Suppressor macrophage (primary cell): ENCODE results near the gene C17orf75.
"Not testable (repeated sequence)": the region's sequence is repeated elsewhere in the genome, so short reads cannot be mapped to it uniquely, and the experiment has no call there.

Experiments
- DNase-seq, 4 experiments: peaks; one replicate each; pipeline ENCODE4 v3.0.0-alpha.2; 2020 to 2022
- total RNA-seq, 17 experiments: gene quantifications; one replicate each; lab custom pipeline; 2026; ENCODE audit warnings: mixed read lengths in 6 of 17, inconsistent platforms in 3 of 17; lab: John Stamatoyannopoulos, UW

The C17orf75 gene
- total RNA-seq, result 0.97 to 10.0 (median 6.2) reads per million in 17 experiments

GRCh38 chr17:32341857-32342602, at the start of gene C17orf75:
C17orf75 (minus strand) TSS chr17:32342173; CDS start chr17:32342139, 34 bp downstream.
- DNase-seq, result peak; percentile 65 to 82 (median 72)

GRCh38 chr17:32388613-32389459, 46.9 kb upstream of the C17orf75 start:
- peak in 2 of 4 experiments; percentile 5 to 15 for DNase-seq

- DNase-seq, result not testable (repeated sequence)
Measured at GRCh38 chr17:32388128-32388527, 46.2 kb upstream of the C17orf75 start.

GRCh38 chr17:32386844-32387243, 44.9 kb upstream of the C17orf75 start:
- DNase-seq, result no peak

- no peak for DNase-seq
Measured at GRCh38 chr17:32385971-32386370, 44.0 kb upstream of the C17orf75 start.

- DNase-seq, result peak in 1 of 4 experiments; percentile 22
Measured at GRCh38 chr17:32385121-32385520, 43.1 kb upstream of the C17orf75 start.

GRCh38 chr17:32383926-32384434, 42.0 kb upstream of the C17orf75 start:
- no peak for DNase-seq

- DNase-seq, result no peak
Measured at GRCh38 chr17:32382526-32383223, 40.7 kb upstream of the C17orf75 start.

- DNase-seq, result no peak
Measured at GRCh38 chr17:32370426-32370825, 28.5 kb upstream of the C17orf75 start.

- DNase-seq, result no peak
Measured at GRCh38 chr17:32361270-32361669, 19.3 kb upstream of the C17orf75 start.

GRCh38 chr17:32357615-32358014, 15.6 kb upstream of the C17orf75 start:
- DNase-seq, result no peak

- no peak for DNase-seq
Measured at GRCh38 chr17:32356750-32357149, 14.8 kb upstream of the C17orf75 start.

- DNase-seq, result no peak
Measured at GRCh38 chr17:32356378-32356743, 14.4 kb upstream of the C17orf75 start.

- no peak for DNase-seq
Measured at GRCh38 chr17:32355649-32356377, 13.8 kb upstream of the C17orf75 start.

- not testable (repeated sequence) for DNase-seq
Measured at GRCh38 chr17:32352734-32353133, 10.8 kb upstream of the C17orf75 start.

GRCh38 chr17:32350666-32351418, 8.9 kb upstream of the C17orf75 start:
- DNase-seq, result peak; percentile 76 to 88 (median 84)

GRCh38 chr17:32349854-32350665, 8.1 kb upstream of the C17orf75 start, which contains the start of gene ZNF207:
ZNF207 (plus strand) TSS chr17:32350157; CDS start chr17:32350286, 129 bp downstream.
- DNase-seq, result peak; percentile 98 to 99 (median 99)

GRCh38 chr17:32349503-32349853, 7.5 kb upstream of the C17orf75 start:
- peak; percentile 20 to 53 (median 44) for DNase-seq

GRCh38 chr17:32348483-32348800, 6.5 kb upstream of the C17orf75 start:
- DNase-seq, result no peak

- no peak for DNase-seq
Measured at GRCh38 chr17:32345951-32346600, 4.1 kb upstream of the C17orf75 start.
